Upper lobe of left lung (tissue), 4 donors: ENCODE data around the gene ILF2.

Experiments
- POLR2A ChIP-seq, 4 donors: fragments of 450-650 bp; IDR thresholded peaks; one replicate each; pipeline ENCODE4 v1.5.1; 2016 to 2017; ENCODE audit warnings: antibody characterized with exemption in 4 of 4, mild to moderate bottlenecking in 2 of 4
- TF ChIP-seq, protein P1 (sequence below), 6 experiments: fragments of 450-650 bp in 4 of 6; fragments of 200-600 bp in 2 of 6; sonication (generic) in 2 of 6; IDR thresholded peaks; one replicate each; pipeline ENCODE4 v1.5.1; 2016 to 2019; ENCODE audit warnings: antibody characterized with exemption in 6 of 6

GRCh38 chr1:153630384-153630783, 40.4 kb downstream of the ILF2 start:
- no peak for TF ChIP-seq POLR2A (IDR thresholded peaks at IDR 0.05)
- TF ChIP-seq, protein P1, sequence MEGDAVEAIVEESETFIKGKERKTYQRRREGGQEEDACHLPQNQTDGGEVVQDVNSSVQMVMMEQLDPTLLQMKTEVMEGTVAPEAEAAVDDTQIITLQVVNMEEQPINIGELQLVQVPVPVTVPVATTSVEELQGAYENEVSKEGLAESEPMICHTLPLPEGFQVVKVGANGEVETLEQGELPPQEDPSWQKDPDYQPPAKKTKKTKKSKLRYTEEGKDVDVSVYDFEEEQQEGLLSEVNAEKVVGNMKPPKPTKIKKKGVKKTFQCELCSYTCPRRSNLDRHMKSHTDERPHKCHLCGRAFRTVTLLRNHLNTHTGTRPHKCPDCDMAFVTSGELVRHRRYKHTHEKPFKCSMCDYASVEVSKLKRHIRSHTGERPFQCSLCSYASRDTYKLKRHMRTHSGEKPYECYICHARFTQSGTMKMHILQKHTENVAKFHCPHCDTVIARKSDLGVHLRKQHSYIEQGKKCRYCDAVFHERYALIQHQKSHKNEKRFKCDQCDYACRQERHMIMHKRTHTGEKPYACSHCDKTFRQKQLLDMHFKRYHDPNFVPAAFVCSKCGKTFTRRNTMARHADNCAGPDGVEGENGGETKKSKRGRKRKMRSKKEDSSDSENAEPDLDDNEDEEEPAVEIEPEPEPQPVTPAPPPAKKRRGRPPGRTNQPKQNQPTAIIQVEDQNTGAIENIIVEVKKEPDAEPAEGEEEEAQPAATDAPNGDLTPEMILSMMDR (IDR thresholded peaks at IDR 0.05), result no peak
